Suppressor macrophage treated with lipopolysaccharide for 1 hour (primary cell): ENCODE measurements around the gene FAM20A.
"Not testable (repeated sequence)": the region's sequence is repeated elsewhere in the genome, so short reads cannot be mapped to it uniquely, and the experiment has no call there.

Experiments
- DNase-seq, 3 donors: peaks; one replicate each; pipeline ENCODE4 v3.0.0-alpha.2; 2020 to 2022

Gene FAM20A

GRCh38 chr17:68518063-68518815, 82.9 kb downstream of the FAM20A start:
- DNase-seq, result no peak

GRCh38 chr17:68517605-68518004, 83.6 kb downstream of the FAM20A start:
- not testable (repeated sequence) for DNase-seq

GRCh38 chr17:68516732-68517131, 84.4 kb downstream of the FAM20A start:
- DNase-seq, result no peak

GRCh38 chr17:68514831-68515635, 86.1 kb downstream of the FAM20A start:
- peak; percentile 50 to 71 (median 52) for DNase-seq

- DNase-seq, result no peak
Measured at GRCh38 chr17:68513932-68514331, 87.2 kb downstream of the FAM20A start.

- DNase-seq, result peak; percentile 37 to 60 (median 38)
Measured at GRCh38 chr17:68512960-68513474, 88.2 kb downstream of the FAM20A start.

- peak; percentile 93 to 95 (median 94) for DNase-seq
Measured at GRCh38 chr17:68512247-68512959, 88.8 kb downstream of the FAM20A start, which contains the start of gene PRKAR1A. TSS of gene PRKAR1A (plus strand) at chr17:68512430. CDS start at chr17:68515400, 2,970 bp downstream.

- peak in 1 of 3 donors; percentile 47 for DNase-seq
Measured at GRCh38 chr17:68511671-68512246, 89.4 kb downstream of the FAM20A start.

GRCh38 chr17:68511254-68511670, 89.9 kb downstream of the FAM20A start:
- peak in 1 of 3 donors; percentile 38 for DNase-seq

- DNase-seq, result peak; percentile 51 to 64 (median 59)
Measured at GRCh38 chr17:68509141-68510057, 91.8 kb downstream of the FAM20A start.

- peak in 2 of 3 donors; percentile 69 to 71 for DNase-seq
Measured at GRCh38 chr17:68507576-68507975, 93.6 kb downstream of the FAM20A start.

- DNase-seq, result no peak
Measured at GRCh38 chr17:68505951-68506350, 95.2 kb downstream of the FAM20A start.

GRCh38 chr17:68501074-68501473, 100.1 kb downstream of the FAM20A start:
- DNase-seq, result no peak

GRCh38 chr17:68499587-68499986, 101.6 kb downstream of the FAM20A start:
- no peak for DNase-seq

GRCh38 chr17:68498479-68499326, 102.5 kb downstream of the FAM20A start:
- DNase-seq, result peak; percentile 67 to 78 (median 70)

- DNase-seq, result peak; percentile 69 to 88 (median 79)
Measured at GRCh38 chr17:68497885-68498319, 103.3 kb downstream of the FAM20A start.

- no peak for DNase-seq
Measured at GRCh38 chr17:68495081-68495480, 106.1 kb downstream of the FAM20A start.

- DNase-seq, result not testable (repeated sequence)
Measured at GRCh38 chr17:68492394-68493054, 108.6 kb downstream of the FAM20A start.

GRCh38 chr17:68491381-68492231, 109.6 kb downstream of the FAM20A start:
- DNase-seq, result peak; percentile 82 to 91 (median 89)
